Inferior parietal cortex (tissue), 1 donor: ENCODE data around the gene TMEM116.

Source experiments
- DNase-seq: peaks from one replicate; pipeline ENCODE4 v3.0.0-alpha.2; 2016; ENCODE audit errors: extremely low spot score

TMEM116 gene

DNA sequence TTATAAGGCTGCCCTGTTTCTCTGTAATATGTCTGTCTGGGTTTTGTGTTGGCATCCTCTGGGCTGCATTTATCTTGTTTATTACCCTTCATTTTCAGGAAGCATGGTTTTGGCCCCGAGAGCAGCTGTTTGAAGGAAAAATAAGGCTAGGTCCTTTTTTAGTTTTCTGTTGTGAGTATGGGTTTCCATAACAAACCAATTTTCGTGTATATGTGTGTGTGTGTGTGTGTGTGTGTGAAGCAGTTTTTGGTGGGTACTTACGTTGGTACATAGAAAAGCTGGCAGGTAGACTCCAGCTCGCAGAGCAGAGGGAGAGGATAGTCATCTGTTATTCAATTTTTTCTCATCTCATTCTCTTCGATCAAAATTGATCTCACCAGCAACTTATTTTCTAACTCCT is 118.4 kb downstream of the TMEM116 start:
- DNase-seq, result no peak

DNA sequence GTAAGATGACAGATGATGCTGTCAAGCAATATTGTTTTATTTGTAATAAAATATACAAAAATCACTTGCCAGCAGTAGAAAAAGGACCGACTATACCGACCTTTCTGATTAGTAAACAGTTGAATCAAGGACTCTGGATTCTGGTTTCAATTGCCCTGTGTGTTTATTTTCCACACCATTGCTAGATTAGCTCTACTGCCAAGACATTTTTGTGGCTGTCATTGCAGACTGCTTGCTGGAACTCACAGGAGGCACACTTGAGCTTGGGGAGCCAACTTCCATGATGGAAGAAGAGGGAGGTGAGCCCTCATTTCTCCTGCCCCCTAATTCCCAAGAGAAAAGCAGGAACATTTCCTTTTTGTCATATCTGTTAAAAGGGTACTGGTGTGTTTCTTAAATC is 119.7 kb downstream of the TMEM116 start:
- DNase-seq, result no peak

DNA sequence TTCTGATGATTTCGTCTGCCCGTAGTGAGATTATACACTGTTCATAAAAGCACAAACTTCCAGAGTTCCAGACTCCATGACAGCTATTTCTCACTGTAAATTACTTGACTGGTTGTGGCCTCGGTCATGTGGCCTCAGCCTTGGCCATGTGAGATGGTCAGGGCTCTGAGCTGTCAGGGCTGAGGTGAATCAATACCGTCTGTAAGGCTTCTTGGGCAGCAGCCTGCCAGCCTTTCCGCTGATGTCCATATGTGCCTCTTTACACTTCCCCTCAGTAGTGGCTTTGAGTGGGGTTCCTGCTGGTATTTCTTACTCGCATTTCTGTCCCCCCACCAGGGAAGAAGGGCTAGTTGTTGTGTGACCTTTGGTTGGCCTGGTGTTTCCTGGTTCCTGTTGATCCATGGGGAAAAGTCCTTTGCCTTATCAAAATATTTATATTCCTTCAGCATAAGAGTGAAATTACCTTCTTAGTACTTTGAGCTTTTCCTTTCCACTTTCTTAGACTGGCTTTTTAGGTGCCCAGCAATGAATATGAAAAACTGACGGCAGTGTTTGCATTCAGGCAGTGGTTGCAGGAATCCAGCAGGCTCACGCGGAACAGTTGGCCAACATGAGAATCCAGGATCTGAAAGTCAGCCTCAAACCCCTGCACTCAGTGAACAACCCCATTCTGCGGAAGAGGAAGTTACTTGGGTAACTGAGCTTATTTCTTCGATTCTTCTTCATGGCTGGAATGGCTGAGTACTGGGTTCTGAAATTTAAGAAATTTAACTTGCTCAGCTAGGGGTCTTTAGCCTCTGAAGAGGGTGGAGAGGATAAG is 124.8 kb downstream of the TMEM116 start:
- no peak for DNase-seq

DNA sequence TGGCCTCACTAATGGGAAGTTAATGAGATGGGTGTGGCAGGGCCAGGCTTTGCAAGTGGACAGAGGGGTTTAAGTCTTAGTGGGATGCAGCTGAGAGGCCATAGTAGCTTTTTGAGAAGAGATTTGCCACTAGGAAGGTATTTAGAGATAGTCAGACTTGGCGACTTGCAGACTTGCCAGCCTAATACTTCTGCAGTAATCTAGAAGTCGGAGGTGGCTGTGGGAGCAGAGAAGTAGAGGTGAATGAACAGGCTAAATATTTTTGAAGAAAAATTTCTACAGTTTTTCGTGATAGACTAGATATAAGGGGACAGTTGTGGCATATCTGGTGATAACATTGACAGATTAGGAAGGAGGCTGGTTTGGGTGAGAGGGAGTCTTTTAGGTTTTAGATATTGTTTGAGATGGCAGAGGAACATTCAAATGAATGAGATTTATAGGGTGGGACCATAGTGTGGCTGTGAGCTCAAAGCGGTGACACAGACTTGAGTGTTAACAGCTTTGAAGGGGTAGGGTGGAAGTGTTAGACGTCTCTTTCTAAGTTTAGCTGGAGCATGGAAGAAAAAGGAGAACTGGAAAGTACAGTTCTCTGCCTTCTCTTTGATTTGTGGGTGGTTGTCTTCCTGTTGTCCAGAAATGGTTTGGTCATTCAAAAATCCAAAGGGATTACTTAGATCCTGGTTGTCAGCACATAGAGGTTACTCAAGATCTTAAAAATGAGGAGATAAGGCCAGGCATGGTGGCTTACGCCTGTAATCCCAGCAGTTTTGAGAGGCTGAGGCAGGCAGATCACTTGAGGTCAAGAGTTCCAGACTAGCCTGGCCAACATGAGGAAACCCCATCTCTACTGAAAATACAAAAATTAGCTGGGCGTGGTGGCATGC is 126.1 kb downstream of the TMEM116 start:
- no peak for DNase-seq

DNA sequence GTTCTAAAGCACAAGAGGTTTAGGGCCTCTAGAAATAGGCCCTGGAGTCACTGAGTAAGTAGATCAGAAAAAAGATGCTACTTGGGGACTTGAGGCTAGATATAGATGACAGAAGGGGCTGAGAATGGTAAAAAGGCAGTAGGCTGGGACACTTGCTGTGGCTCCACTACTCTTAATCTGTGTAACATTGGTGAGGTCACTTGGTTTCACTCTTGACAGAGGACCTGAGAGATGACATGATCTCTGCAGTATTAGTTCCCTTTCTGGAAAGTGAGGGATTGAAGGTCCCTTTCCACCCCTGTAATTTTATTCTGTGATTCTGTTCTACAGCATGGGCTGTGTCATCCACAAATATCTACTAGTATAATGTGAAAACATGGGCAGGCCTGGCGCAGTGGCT is 131.2 kb downstream of the TMEM116 start:
- DNase-seq, result no peak
